T-cell (primary cell): ENCODE results near the gene ADK. TPM values are rescaled to one million over a fixed set of nuclear protein-coding genes. Genes with fewer than 3 reads are reported as not detected.

Experiments
- ATAC-seq, 4 experiments: fragments of 200-7000 bp in 3 of 4; fragments of 150-1000 bp in 1 of 4; cut with Tn5 transposase; replicated peaks in 1 of 4; 1 replicate in 3 of 4; 2 replicates in 1 of 4; pipeline ENCODE4 v1.10.0; 2021; ENCODE audit warnings: moderate library complexity in 3 of 4, mild to moderate bottlenecking in 2 of 4, moderate number of reproducible peaks in 1 of 4
- CTCF ChIA-PET, 2 donors: fragments of 300-600 bp; sonication (Branson Sonifier 250); formaldehyde crosslinking; loops; one replicate each; lab custom pipeline; 2022; ENCODE audit warnings: antibody characterized with exemption in 2 of 2; lab: Charles Lee
- POLR2A ChIA-PET, 2 donors: fragments of 300-600 bp; sonication (Branson Sonifier 250); formaldehyde crosslinking; loops; one replicate each; lab custom pipeline; 2022; ENCODE audit warnings: antibody characterized with exemption in 2 of 2; lab: Charles Lee
- DNase-seq, 35 experiments: peaks; one replicate each; pipeline versions ENCODE4 v3.0.0 to v3.0.0-alpha.2; 2013 to 2023
- H3K27ac ChIP-seq: one replicate; pipeline ENCODE4 v1.5.1; 2013; ENCODE audit warnings: low read length
- H3K27me3 ChIP-seq, 2 experiments: replicated peaks in 1 of 2; 1 replicate in 1 of 2; 2 replicates in 1 of 2; pipeline versions ENCODE4 v1.6.1 to v1.7.0; 2013; ENCODE audit warnings: low read length in 1 of 2, mixed read lengths in 1 of 2; ENCODE audit not compliant: control insufficient read depth in 2 of 2, insufficient read depth in 2 of 2; ENCODE audit errors: extremely low read depth in 1 of 2
- H3K36me3 ChIP-seq, 2 donors: 1 replicate in 1 of 2; 2 replicates in 1 of 2; pipeline versions ENCODE4 v1.6.1 to v1.7.0; 2013; ENCODE audit warnings: low read length in 1 of 2; ENCODE audit not compliant: control insufficient read depth in 2 of 2, insufficient read depth in 1 of 2; ENCODE audit errors: extremely low read depth in 1 of 2
- H3K4me1 ChIP-seq, 2 experiments: 1 replicate in 1 of 2; 2 replicates in 1 of 2; pipeline versions ENCODE4 v1.6.1 to v1.7.0; 2013; ENCODE audit warnings: low read length in 2 of 2, mixed read lengths in 1 of 2; ENCODE audit not compliant: insufficient read depth in 2 of 2, control insufficient read depth in 1 of 2; ENCODE audit errors: extremely low read depth in 1 of 2
- H3K4me3 ChIP-seq, 2 donors: 1 replicate in 1 of 2; 2 replicates in 1 of 2; pipeline versions ENCODE4 v1.5.1 to v1.7.0; 2013; ENCODE audit warnings: mild to moderate bottlenecking in 2 of 2, low read length in 1 of 2, moderate library complexity in 1 of 2; ENCODE audit not compliant: control insufficient read depth in 1 of 2; ENCODE audit errors: extremely low read depth in 1 of 2
- H3K9me3 ChIP-seq: 2 replicates; pipeline ENCODE4 v1.7.0; 2013
- H3K27ac Mint-ChIP-seq, 2 donors: one replicate each; pipeline ENCODE4 v1.8.0; 2020 to 2021; ENCODE audit warnings: mild to moderate bottlenecking in 2 of 2, mixed read lengths in 2 of 2
- H3K27me3 Mint-ChIP-seq, 2 donors: one replicate each; pipeline ENCODE4 v1.8.0; 2021 to 2022; ENCODE audit warnings: mixed read lengths in 2 of 2
- H3K36me3 Mint-ChIP-seq: one replicate; pipeline ENCODE4 v1.8.0; 2021; ENCODE audit warnings: mixed read lengths
- H3K4me1 Mint-ChIP-seq, 3 donors: one replicate each; pipeline ENCODE4 v1.8.0; 2020 to 2022; ENCODE audit warnings: mixed read lengths in 3 of 3, mild to moderate bottlenecking in 1 of 3
- H3K4me3 Mint-ChIP-seq, 3 donors: one replicate each; pipeline ENCODE4 v1.8.0; 2020 to 2022; ENCODE audit warnings: mild to moderate bottlenecking in 3 of 3, mixed read lengths in 3 of 3, moderate library complexity in 3 of 3
- H3K9me3 Mint-ChIP-seq, 3 donors: one replicate each; pipeline ENCODE4 v1.8.0; 2020 to 2022; ENCODE audit warnings: mixed read lengths in 3 of 3
- WGBS: methylation state at CpG from one replicate; pipeline ENCODE4 v1.1.5; 2013; ENCODE audit warnings: missing lambda C conversion rate; ENCODE audit not compliant: insufficient coverage; 5-methylcytosine and 5-hydroxymethylcytosine counted together
- total RNA-seq, 35 experiments: library from RNA in 6 of 35; stranded (reverse) in 6 of 35; fragments of 120-200 nt in 1 of 35; gene quantifications; one replicate each; pipeline versions ENCODE4 v1.2.1 to v1.2.4 and lab custom pipeline; 2013 to 2026

The ADK gene
- total RNA-seq, 5 donors from 2014 or later (not counting 1 experiment from before 2014, with no cell fraction given) = 20.7 to 32.8 (median 23.6) TPM

DNA sequence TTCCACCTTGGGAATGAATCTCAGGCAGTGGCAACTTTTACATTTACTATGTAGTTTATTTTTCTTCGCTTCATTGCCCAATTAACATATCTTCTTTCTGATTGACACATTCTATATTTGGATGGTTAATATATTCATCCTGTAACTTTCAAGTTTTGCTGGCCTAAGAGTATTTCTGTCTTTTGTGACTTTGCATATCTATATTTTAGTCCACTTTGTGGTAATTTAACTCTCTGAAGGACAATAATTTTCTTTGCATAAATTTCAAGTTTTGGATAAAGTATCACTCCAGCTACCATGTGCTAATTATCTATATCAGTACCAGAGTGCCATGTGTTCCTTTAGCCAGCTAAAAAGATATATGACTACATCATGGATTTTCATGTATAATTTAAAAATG, 523.9 kb downstream of the ADK start:
- CTCF ChIA-PET = no interaction called here
- POLR2A ChIA-PET = no interaction called here
- Histone ChIP-seq H3K4me3 (no peak overlapping the region), H3K27me3 (no peaks in the 10 kb centered on the region), H3K4me1 (no peaks in the 10 kb centered on the region), H3K9me3 (no peaks in the 10 kb centered on the region), H3K36me3 (peaks cover 6 to 15% of the 10 kb centered on the region in 2 donors), H3K27ac (no peak overlapping the region)
- Mint-ChIP-seq H3K36me3 (peaks cover 55% of the 10 kb centered on the region), H3K27me3 (no peaks in the 10 kb centered on the region), H3K9me3 (peaks cover 0 to 9% (median 0%) of the 10 kb centered on the region in 3 donors), H3K27ac (no peak overlapping the region), H3K4me1 (peaks cover 0 to 10% (median 4%) of the 10 kb centered on the region in 3 donors), H3K4me3 (no peak overlapping the region)
- no peak for DNase-seq
- no peak for ATAC-seq
- no CpG with 5 or more reads among the region's 1 CpG for WGBS

- H3K4me1 Mint-ChIP-seq = peaks cover 0 to 11% (median 4%) of the 10 kb centered on the region in 3 donors
- no peak for ATAC-seq
- CTCF ChIA-PET = no interaction called here
- no peaks in the 10 kb centered on the region for H3K27me3 Mint-ChIP-seq
- Histone ChIP-seq H3K4me3 (no peak overlapping the region), H3K27me3 (no peaks in the 10 kb centered on the region), H3K4me1 (no peaks in the 10 kb centered on the region), H3K27ac (no peak overlapping the region), H3K9me3 (no peaks in the 10 kb centered on the region), H3K36me3 (peaks cover 6 to 15% of the 10 kb centered on the region in 2 donors)
- no peak overlapping the region for H3K4me3 Mint-ChIP-seq
- H3K9me3 Mint-ChIP-seq = peaks cover 0 to 9% (median 0%) of the 10 kb centered on the region in 3 donors
- POLR2A ChIA-PET = no interaction called here
- peaks cover 53% of the 10 kb centered on the region for H3K36me3 Mint-ChIP-seq
- H3K27ac Mint-ChIP-seq = no peak overlapping the region
- no peak for DNase-seq
Measured at GRCh38 chr10:74675484-74675883, 524.5 kb downstream of the ADK start.

- Mint-ChIP-seq H3K9me3 (peaks cover 0 to 4% (median 0%) of the 10 kb centered on the region in 3 donors), H3K36me3 (peaks cover 40% of the 10 kb centered on the region), H3K27ac (no peak overlapping the region), H3K4me3 (no peak overlapping the region), H3K27me3 (no peaks in the 10 kb centered on the region), H3K4me1 (peaks cover 17 to 27% (median 22%) of the 10 kb centered on the region in 3 donors)
- H3K4me3 ChIP-seq = no peak overlapping the region
- no peaks in the 10 kb centered on the region for H3K27me3 ChIP-seq
- ChIA-PET POLR2A (interaction anchor here in 1 of 2 donors (0.6 kb wide), 1 partner anchor 310 kb away, joined by 11 read pairs; no protein-coding TSS in a partner anchor), CTCF (interaction anchor here (0.6 kb wide), 3 partner anchors 42 to 427 kb away, joined by 4 to 6 read pairs (median 4); no protein-coding TSS in a partner anchor)
- no peaks in the 10 kb centered on the region for H3K9me3 ChIP-seq
- ATAC-seq = no peak
- no peak overlapping the region for H3K27ac ChIP-seq
- H3K4me1 ChIP-seq = peaks cover 0 to 4% of the 10 kb centered on the region in 2 experiments
- DNase-seq = no peak
- peaks cover 6 to 11% of the 10 kb centered on the region in 2 donors for H3K36me3 ChIP-seq
- no CpG with 5 or more reads among the region's 1 CpG for WGBS
Measured at GRCh38 chr10:74677951-74678350, 526.9 kb downstream of the ADK start.

DNA sequence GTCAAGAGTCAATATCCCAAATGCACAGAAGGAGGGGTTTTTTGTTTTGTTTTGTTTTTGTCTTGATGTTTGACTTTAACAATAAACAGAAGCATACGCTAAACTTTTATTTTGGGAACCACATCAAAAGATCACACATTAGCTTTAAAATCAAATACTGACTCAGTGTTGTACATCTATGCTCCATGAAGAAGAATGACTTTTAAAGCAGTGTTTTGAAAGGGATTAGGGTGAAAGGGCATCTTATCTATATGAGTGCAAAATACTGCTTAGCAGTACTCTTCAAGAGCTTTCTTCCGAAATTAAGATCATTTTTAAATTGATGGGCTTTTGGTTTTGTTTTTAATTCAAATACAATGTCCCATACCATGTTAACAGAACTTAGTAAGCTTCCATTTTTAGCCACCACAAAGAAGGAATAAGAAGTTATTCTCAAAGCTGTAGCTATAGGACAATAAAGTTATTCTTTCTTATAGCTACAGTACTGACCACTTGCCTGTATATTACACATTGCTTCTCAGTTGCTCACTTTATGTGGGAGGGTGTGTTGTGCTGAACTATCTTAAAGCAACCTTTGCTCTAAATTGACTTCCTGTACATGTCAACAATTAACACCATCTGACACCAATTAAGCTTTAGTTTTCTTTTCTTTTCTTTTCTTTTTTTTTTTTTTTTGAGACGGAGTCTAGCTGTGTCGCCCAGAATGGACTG, 531.1 kb downstream of the ADK start:
- Histone ChIP-seq H3K36me3 (peaks cover 4 to 5% of the 10 kb centered on the region in 2 donors), H3K4me1 (peaks cover 0 to 4% of the 10 kb centered on the region in 2 experiments), H3K27ac (no peak overlapping the region), H3K9me3 (no peaks in the 10 kb centered on the region), H3K4me3 (no peak overlapping the region), H3K27me3 (no peaks in the 10 kb centered on the region)
- Mint-ChIP-seq H3K27ac (peak overlapping the region; percentile 20 to 39), H3K4me1 (peaks cover 17 to 23% (median 18%) of the 10 kb centered on the region in 3 donors), H3K36me3 (peaks cover 32% of the 10 kb centered on the region), H3K27me3 (no peaks in the 10 kb centered on the region), H3K4me3 (no peak overlapping the region), H3K9me3 (no peaks in the 10 kb centered on the region)
- POLR2A ChIA-PET = interaction anchor here (0.6 to 0.8 kb wide), 5 partner anchors 12 to 1585 kb away, joined by 3 to 5 read pairs (median 4); no protein-coding TSS in a partner anchor
- ATAC-seq = peak in 2 of 4 experiments; percentile 34 to 46
- DNase-seq = peak in 1 of 35 experiments; percentile 5
- WGBS = no CpG with 5 or more reads among the region's 4 CpGs
- CTCF ChIA-PET = interaction anchor here (0.6 to 0.9 kb wide), 3 partner anchors 96 to 623 kb away, joined by 3 to 4 read pairs (median 3); no protein-coding TSS in a partner anchor

DNA sequence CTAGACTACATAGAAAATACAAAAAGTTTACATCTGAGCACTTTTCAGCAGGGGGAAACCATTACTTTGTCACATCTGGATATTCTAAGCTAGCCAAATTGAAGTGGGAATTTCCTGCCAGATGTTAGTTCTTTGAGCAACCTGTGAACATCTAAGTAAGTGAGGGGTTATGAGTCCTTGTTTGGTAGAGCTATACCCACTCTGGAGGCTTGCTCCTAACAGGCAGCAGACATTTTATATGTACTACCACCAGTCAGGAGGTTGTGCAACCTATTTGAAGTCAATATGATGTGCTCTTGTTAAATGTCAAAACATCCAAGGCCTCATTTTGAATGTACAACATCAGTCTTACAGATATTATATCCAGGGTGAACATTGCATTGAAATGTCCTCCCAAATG, 532.0 kb downstream of the ADK start:
- peaks cover 35% of the 10 kb centered on the region for H3K36me3 Mint-ChIP-seq
- H3K4me1 Mint-ChIP-seq = peaks cover 17 to 20% (median 18%) of the 10 kb centered on the region in 3 donors
- ChIA-PET POLR2A (interaction anchor here in 1 of 2 donors (0.6 kb wide), 1 partner anchor 1586 kb away, joined by 5 read pairs; no protein-coding TSS in a partner anchor), CTCF (no interaction called here)
- no peak for DNase-seq
- Histone ChIP-seq H3K36me3 (peaks cover 0 to 4% of the 10 kb centered on the region in 2 donors), H3K27me3 (no peaks in the 10 kb centered on the region), H3K9me3 (no peaks in the 10 kb centered on the region), H3K4me1 (peaks cover 0 to 4% of the 10 kb centered on the region in 2 experiments), H3K27ac (no peak overlapping the region), H3K4me3 (no peak overlapping the region)
- ATAC-seq = no peak
- no peak overlapping the region for H3K27ac Mint-ChIP-seq
- no peaks in the 10 kb centered on the region for H3K9me3 Mint-ChIP-seq
- no peak overlapping the region for H3K4me3 Mint-ChIP-seq
- H3K27me3 Mint-ChIP-seq = no peaks in the 10 kb centered on the region

DNA sequence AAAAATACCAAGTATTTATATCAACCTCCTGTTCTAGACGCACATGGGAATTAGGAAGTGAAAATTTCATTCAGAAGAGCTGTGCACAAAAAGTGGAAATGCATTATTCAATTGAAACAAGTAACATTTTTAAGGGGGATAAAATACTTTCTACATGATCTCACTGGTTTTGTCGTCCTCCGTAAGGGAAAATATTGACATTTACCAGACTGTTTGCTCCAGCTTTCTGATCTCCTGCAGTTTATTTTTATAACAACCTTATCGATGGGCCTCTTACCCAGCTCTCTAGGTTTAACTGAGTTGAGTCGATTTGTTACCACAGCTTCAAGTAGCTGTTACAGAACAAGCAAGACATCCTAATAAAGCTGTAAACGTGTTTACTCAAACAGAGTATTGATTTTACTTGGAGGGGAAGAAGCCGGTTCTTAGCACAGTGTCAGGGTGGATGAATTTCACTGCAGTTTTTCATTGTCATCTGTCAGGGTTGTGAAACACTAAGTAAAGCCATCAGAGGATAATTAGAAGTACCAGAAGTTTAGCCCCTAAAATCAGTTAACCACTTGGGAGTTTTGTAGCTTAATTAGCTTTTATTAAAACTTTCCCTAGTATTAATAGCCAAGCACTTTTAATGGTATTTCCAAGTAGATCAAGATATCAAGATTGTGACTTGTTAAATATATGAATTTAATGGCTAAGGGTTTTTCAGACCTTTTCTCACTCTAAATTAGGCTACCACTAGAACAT, 532.8 kb downstream of the ADK start:
- no peak for DNase-seq
- H3K4me3 Mint-ChIP-seq = no peak overlapping the region
- Histone ChIP-seq H3K27ac (no peak overlapping the region), H3K4me3 (no peak overlapping the region), H3K4me1 (peaks cover 0 to 4% of the 10 kb centered on the region in 2 experiments), H3K27me3 (no peaks in the 10 kb centered on the region), H3K9me3 (no peaks in the 10 kb centered on the region), H3K36me3 (peaks cover 0 to 4% of the 10 kb centered on the region in 2 donors)
- H3K4me1 Mint-ChIP-seq = peaks cover 17 to 20% (median 18%) of the 10 kb centered on the region in 3 donors
- 75% methylated on average over 2 of the region's 7 CpGs for WGBS
- ChIA-PET CTCF (no interaction called here), POLR2A (no interaction called here)
- no peaks in the 10 kb centered on the region for H3K27me3 Mint-ChIP-seq
- no peaks in the 10 kb centered on the region for H3K9me3 Mint-ChIP-seq
- ATAC-seq = no peak
- no peak overlapping the region for H3K27ac Mint-ChIP-seq
- peaks cover 32% of the 10 kb centered on the region for H3K36me3 Mint-ChIP-seq
